H9 (cell line): Measurements from ENCODE around the gene PRRC2B. TPM values are rescaled to one million over a fixed set of nuclear protein-coding genes. Genes with fewer than 3 reads are reported as not detected.

Experiments used
- DNase-seq: peaks from one replicate; pipeline ENCODE4 v3.0.0-alpha.2; 2017
- H2AFZ ChIP-seq: one replicate; pipeline ENCODE4 v1.6.1; 2013; ENCODE audit warnings: mild to moderate bottlenecking, low read length, control low read depth, moderate library complexity
- H2AK5ac ChIP-seq: 2 replicates; pipeline ENCODE4 v1.6.1; 2013; ENCODE audit warnings: low read length, control low read depth, mixed read lengths; ENCODE audit not compliant: insufficient read length
- H2BK120ac ChIP-seq: one replicate; pipeline ENCODE4 v1.6.1; 2013; ENCODE audit warnings: low read depth, mild to moderate bottlenecking, low read length, control low read depth, inconsistent platforms; ENCODE audit not compliant: poor library complexity, severe bottlenecking
- H2BK12ac ChIP-seq: 2 replicates; pipeline ENCODE4 v1.6.1; 2013; ENCODE audit warnings: low read length, control low read depth, mixed read lengths, low read depth; ENCODE audit not compliant: insufficient read length
- H2BK15ac ChIP-seq: 2 replicates; pipeline ENCODE4 v1.6.1; 2013; ENCODE audit warnings: low read depth, low read length, control low read depth
- H2BK20ac ChIP-seq: one replicate; pipeline ENCODE4 v1.6.1; 2013; ENCODE audit warnings: low read depth, mild to moderate bottlenecking, low read length, control low read depth, inconsistent platforms; ENCODE audit not compliant: poor library complexity, severe bottlenecking
- H2BK5ac ChIP-seq: 2 replicates; pipeline ENCODE4 v1.6.1; 2013; ENCODE audit warnings: low read length, control low read depth, mixed read lengths; ENCODE audit not compliant: insufficient read length
- H3K14ac ChIP-seq: 2 replicates; pipeline ENCODE4 v1.6.1; 2013; ENCODE audit warnings: low read length, control low read depth; ENCODE audit not compliant: insufficient read depth
- H3K18ac ChIP-seq: 2 replicates; pipeline ENCODE4 v1.6.1; 2013; ENCODE audit warnings: low read depth, mild to moderate bottlenecking, mixed read lengths, low read length, control low read depth; ENCODE audit not compliant: insufficient read length
- H3K23ac ChIP-seq: 2 replicates; pipeline ENCODE4 v1.6.1; 2013; ENCODE audit warnings: low read length, control low read depth, mixed read lengths, low read depth; ENCODE audit not compliant: insufficient read length
- H3K23me2 ChIP-seq: 2 replicates; pipeline ENCODE4 v1.6.1; 2013; ENCODE audit warnings: low read depth, mild to moderate bottlenecking, mixed read lengths, low read length, control low read depth; ENCODE audit not compliant: insufficient read length, poor library complexity, severe bottlenecking
- H3K27ac ChIP-seq: 2 replicates; pipeline ENCODE4 v1.5.1; 2013; ENCODE audit warnings: low read length, control low read depth, mixed read lengths, low read depth; ENCODE audit not compliant: insufficient read length
- H3K27me3 ChIP-seq: 2 replicates; pipeline ENCODE4 v1.6.1; 2013; ENCODE audit warnings: low read length, control low read depth, inconsistent platforms; ENCODE audit not compliant: insufficient read depth
- H3K4ac ChIP-seq: 2 replicates; pipeline ENCODE4 v1.6.1; 2013; ENCODE audit warnings: low read depth, mild to moderate bottlenecking, control low read depth, inconsistent platforms, low read length, moderate library complexity
- H3K4me1 ChIP-seq: 2 replicates; pipeline ENCODE4 v1.6.1; 2013; ENCODE audit warnings: low read length, control low read depth, inconsistent platforms; ENCODE audit not compliant: insufficient read depth
- H3K4me2 ChIP-seq: 2 replicates; pipeline ENCODE4 v1.6.1; 2013; ENCODE audit warnings: low read length, control low read depth, mixed read lengths; ENCODE audit not compliant: insufficient read length, insufficient read depth
- H3K56ac ChIP-seq: 2 replicates; pipeline ENCODE4 v1.6.1; 2013; ENCODE audit warnings: low read depth, mild to moderate bottlenecking, mixed read lengths, low read length, control low read depth; ENCODE audit not compliant: insufficient read length
- H3K79me1 ChIP-seq: 2 replicates; pipeline ENCODE4 v1.6.1; 2013; ENCODE audit warnings: low read depth, mild to moderate bottlenecking, moderate library complexity, low read length, control low read depth, inconsistent platforms; ENCODE audit not compliant: insufficient read depth, poor library complexity, severe bottlenecking
- H3K79me2 ChIP-seq: 2 replicates; pipeline ENCODE4 v1.6.1; 2013; ENCODE audit warnings: low read length, control low read depth, inconsistent platforms; ENCODE audit not compliant: insufficient read depth
- H3K9ac ChIP-seq: 2 replicates; pipeline ENCODE4 v1.6.1; 2013; ENCODE audit warnings: low read length, control low read depth, mixed read lengths; ENCODE audit not compliant: insufficient read length; ENCODE audit errors: extremely low read depth
- H3K9me3 ChIP-seq: one replicate; pipeline ENCODE4 v1.6.1; 2013; ENCODE audit warnings: low read depth, low read length, inconsistent platforms; ENCODE audit not compliant: control insufficient read depth
- H3T11ph ChIP-seq: one replicate; pipeline ENCODE4 v1.6.1; 2013; ENCODE audit warnings: mild to moderate bottlenecking, low read length, control low read depth, inconsistent platforms
- H4K20me1 ChIP-seq: one replicate; pipeline ENCODE4 v1.6.1; 2013; ENCODE audit not compliant: control insufficient read depth, insufficient read length, insufficient read depth
- H4K5ac ChIP-seq: 2 replicates; pipeline ENCODE4 v1.6.1; 2013; ENCODE audit warnings: low read depth, mild to moderate bottlenecking, mixed read lengths, low read length, control low read depth; ENCODE audit not compliant: insufficient read length
- H4K8ac ChIP-seq: replicated peaks from 2 replicates; pipeline ENCODE4 v1.6.1; 2013; ENCODE audit warnings: low read length, control low read depth, mixed read lengths, low read depth; ENCODE audit not compliant: insufficient read length
- H4K91ac ChIP-seq: 2 replicates; pipeline ENCODE4 v1.6.1; 2013; ENCODE audit warnings: low read depth, mild to moderate bottlenecking, moderate library complexity, mixed read lengths, low read length, control low read depth; ENCODE audit not compliant: insufficient read length
- H3K27ac Mint-ChIP-seq, 3 experiments: 2 replicates in 2 of 3; 3 replicates in 1 of 3; pipeline ENCODE4 v1.8.0; 2020 to 2021; ENCODE audit warnings: mixed read lengths in 3 of 3, mild to moderate bottlenecking in 1 of 3, moderate library complexity in 1 of 3
- H3K27me3 Mint-ChIP-seq: 2 replicates; pipeline ENCODE4 v1.8.0; 2021; ENCODE audit warnings: low read depth, mild to moderate bottlenecking, moderate library complexity, mixed read lengths
- H3K36me3 Mint-ChIP-seq, 3 experiments: 2 replicates in 2 of 3; 3 replicates in 1 of 3; pipeline ENCODE4 v1.8.0; 2020 to 2021; ENCODE audit warnings: low read depth in 3 of 3, mixed read lengths in 3 of 3; ENCODE audit not compliant: insufficient read depth in 1 of 3
- H3K4me1 Mint-ChIP-seq, 2 experiments: 2 replicates each; pipeline ENCODE4 v1.8.0; 2020; ENCODE audit warnings: mixed read lengths in 2 of 2
- H3K4me3 Mint-ChIP-seq, 2 experiments: 2 replicates in 1 of 2; 3 replicates in 1 of 2; pipeline ENCODE4 v1.8.0; 2020 to 2021; ENCODE audit warnings: mild to moderate bottlenecking in 2 of 2, mixed read lengths in 2 of 2, moderate library complexity in 1 of 2
- H3K9me3 Mint-ChIP-seq, 2 experiments: 2 replicates in 1 of 2; 3 replicates in 1 of 2; pipeline ENCODE4 v1.8.0; 2020; ENCODE audit warnings: mild to moderate bottlenecking in 2 of 2, mixed read lengths in 2 of 2, moderate library complexity in 1 of 2
- CTCF ChIP-seq: fragments of 200-600 bp; sonication (generic); conservative IDR thresholded peaks from 3 replicates; pipeline ENCODE4 v1.8.0; 2021; ENCODE audit warnings: antibody characterized with exemption, mild to moderate bottlenecking
- WGBS: extraction: QIAGEN DNeasy Blood & Tissue Kit; methylation state at CpG from one replicate; pipeline ENCODE4 v1.1.7; 2013; ENCODE audit warnings: missing lambda C conversion rate, low lambda C conversion rate, mixed read lengths; ENCODE audit not compliant: insufficient read length; ENCODE audit errors: extremely low coverage; 5-methylcytosine and 5-hydroxymethylcytosine counted together
- total RNA-seq: library from RNA; stranded (reverse); gene quantifications from 2 replicates; pipeline ENCODE4 v1.2.1, GENCODE V29; 2021

PRRC2B gene
- total RNA-seq, 1 experiment from 2014 or later = 251 TPM

- Histone ChIP-seq H4K91ac (no peak overlapping the region), H3K14ac (no peak overlapping the region), H3T11ph (no peak overlapping the region), H3K9me3 (no peaks in the 10 kb centered on the region), H2BK120ac (no peak overlapping the region), H3K27me3 (no peaks in the 10 kb centered on the region), H3K79me1 (no peaks in the 10 kb centered on the region), H2BK20ac (no peak overlapping the region), H3K18ac (no peak overlapping the region), H2BK15ac (no peak overlapping the region), H4K20me1 (peaks cover 2% of the 10 kb centered on the region), H2BK5ac (no peak overlapping the region), H2BK12ac (no peak overlapping the region), H2AFZ (no peak overlapping the region), H2AK5ac (no peak overlapping the region), H3K9ac (no peak overlapping the region), H3K4ac (no peak overlapping the region), H3K23me2 (no peaks in the 10 kb centered on the region), H4K8ac (no peak overlapping the region), H3K56ac (no peak overlapping the region), H3K4me2 (no peak overlapping the region), H4K5ac (no peak overlapping the region), H3K4me1 (peaks cover 27% of the 10 kb centered on the region; the same call in 1 of the 2 replicates), H3K23ac (no peak overlapping the region), H3K79me2 (peaks cover 90% of the 10 kb centered on the region), H3K27ac (no peak overlapping the region)
- Mint-ChIP-seq H3K4me1 (peaks cover 75 to 81% of the 10 kb centered on the region in 2 experiments), H3K4me3 (no peak overlapping the region; a peak in 1 of 5 replicates), H3K9me3 (peaks cover 4 to 5% of the 10 kb centered on the region in 2 experiments), H3K36me3 (peaks cover 9 to 44% (median 42%) of the 10 kb centered on the region in 3 experiments), H3K27me3 (no peaks in the 10 kb centered on the region), H3K27ac (peak overlapping the region; percentile 83 to 86 (median 83))
- no CpG with 5 or more reads among the region's 8 CpGs for WGBS
- TF ChIP-seq CTCF = no peak
- DNase-seq = no peak
These were observed 25.2 kb downstream of the PRRC2B start for GRCh38 chr9:131419026-131419614.
